HG02642 (cell line): Measurements from ENCODE around the gene ATP8B4.

ENCODE experiments used
- ATAC-seq: cut with Tn5 transposase; IDR thresholded peaks from one replicate; pipeline ENCODE4 v1.9.1; 2021; ENCODE audit warnings: mild to moderate bottlenecking; ENCODE audit not compliant: unreplicated experiment, poor library complexity

ATP8B4 gene

GRCh38 chr15:50044406-50044805, 74.6 kb downstream of the ATP8B4 start:
- ATAC-seq: no peak

- ATAC-seq: no peak
Observed at GRCh38 chr15:50042775-50043174, 76.3 kb downstream of the ATP8B4 start.

GRCh38 chr15:50030456-50030855, 88.6 kb downstream of the ATP8B4 start:
- no peak for ATAC-seq

GRCh38 chr15:50028326-50028725, 90.7 kb downstream of the ATP8B4 start:
- no peak for ATAC-seq

- no peak for ATAC-seq
Observed at GRCh38 chr15:50024281-50024680, 94.8 kb downstream of the ATP8B4 start.

- no peak for ATAC-seq
Observed at GRCh38 chr15:50018491-50018890, 100.5 kb downstream of the ATP8B4 start.

- ATAC-seq: no peak
Observed at GRCh38 chr15:50017522-50017921, 101.5 kb downstream of the ATP8B4 start.

- ATAC-seq: no peak
Observed at GRCh38 chr15:50016951-50017350, 102.1 kb downstream of the ATP8B4 start.

- no peak for ATAC-seq
Observed at GRCh38 chr15:50012790-50013189, 106.2 kb downstream of the ATP8B4 start.

GRCh38 chr15:50009634-50010033, 109.4 kb downstream of the ATP8B4 start:
- no peak for ATAC-seq

- peak; percentile 100 for ATAC-seq
Observed at GRCh38 chr15:50003786-50004334, 115.2 kb downstream of the ATP8B4 start.

- no peak for ATAC-seq
Observed at GRCh38 chr15:49991587-49991986, 127.4 kb downstream of the ATP8B4 start.

GRCh38 chr15:49990835-49991545, 128.0 kb downstream of the ATP8B4 start:
- ATAC-seq: no peak

- ATAC-seq: no peak
Observed at GRCh38 chr15:49989498-49989897, 129.5 kb downstream of the ATP8B4 start.

- ATAC-seq: no peak
Observed at GRCh38 chr15:49988766-49989165, 130.3 kb downstream of the ATP8B4 start.

GRCh38 chr15:49987896-49988295, 131.1 kb downstream of the ATP8B4 start:
- no peak for ATAC-seq

GRCh38 chr15:49987198-49987785, 131.7 kb downstream of the ATP8B4 start:
- ATAC-seq: no peak

GRCh38 chr15:49986326-49986725, 132.7 kb downstream of the ATP8B4 start:
- no peak for ATAC-seq

- no peak for ATAC-seq
Observed at GRCh38 chr15:49985463-49985862, 133.6 kb downstream of the ATP8B4 start.

GRCh38 chr15:49984436-49984835, 134.6 kb downstream of the ATP8B4 start:
- no peak for ATAC-seq

GRCh38 chr15:49982584-49982983, 136.4 kb downstream of the ATP8B4 start:
- ATAC-seq: no peak
